ENCODE results near the gene DEGS1.

Gene DEGS1

GRCh38 chr1:224189561-224189960 lies 6.5 kb downstream of the DEGS1 start:
- no peak overlapping the region for H3K4me3 ChIP-seq (ENCODE audit: low read depth, low read length)
- TF ChIP-seq CTCF (IDR thresholded peaks at IDR 0.05; ENCODE audit: borderline replicate concordance, insufficient read depth, low read depth, low read length) = no peak

- no peak for TF ChIP-seq CTCF (IDR thresholded peaks at IDR 0.05; ENCODE audit: borderline replicate concordance, insufficient read depth, low read depth, low read length)
- H3K4me3 ChIP-seq (ENCODE audit: low read depth, low read length) = no peak overlapping the region
Observed at GRCh38 chr1:224192082-224192788, 9.2 kb downstream of the DEGS1 start.

- no peak for TF ChIP-seq CTCF (IDR thresholded peaks at IDR 0.05; ENCODE audit: borderline replicate concordance, insufficient read depth, low read depth, low read length)
- no peak overlapping the region for H3K4me3 ChIP-seq (ENCODE audit: low read depth, low read length)
Observed at GRCh38 chr1:224193319-224193966, 10.4 kb downstream of the DEGS1 start.

- TF ChIP-seq CTCF (IDR thresholded peaks at IDR 0.05; ENCODE audit: borderline replicate concordance, insufficient read depth, low read depth, low read length) = no peak
- H3K4me3 ChIP-seq (ENCODE audit: low read depth, low read length) = no peak overlapping the region
Observed at GRCh38 chr1:224196813-224197600, 14.0 kb downstream of the DEGS1 start.

GRCh38 chr1:224198572-224198971 lies 15.5 kb downstream of the DEGS1 start:
- H3K4me3 ChIP-seq (ENCODE audit: low read depth, low read length) = no peak overlapping the region
- TF ChIP-seq CTCF (IDR thresholded peaks at IDR 0.05; ENCODE audit: borderline replicate concordance, insufficient read depth, low read depth, low read length) = no peak

- no peak for TF ChIP-seq CTCF (IDR thresholded peaks at IDR 0.05; ENCODE audit: borderline replicate concordance, insufficient read depth, low read depth, low read length)
- H3K4me3 ChIP-seq (ENCODE audit: low read depth, low read length) = no peak overlapping the region
Observed at GRCh38 chr1:224199679-224200078, 16.6 kb downstream of the DEGS1 start.

Measured in GM12875 (cell line).